ENCODE data around the gene LRBA.

Gene LRBA

DNA sequence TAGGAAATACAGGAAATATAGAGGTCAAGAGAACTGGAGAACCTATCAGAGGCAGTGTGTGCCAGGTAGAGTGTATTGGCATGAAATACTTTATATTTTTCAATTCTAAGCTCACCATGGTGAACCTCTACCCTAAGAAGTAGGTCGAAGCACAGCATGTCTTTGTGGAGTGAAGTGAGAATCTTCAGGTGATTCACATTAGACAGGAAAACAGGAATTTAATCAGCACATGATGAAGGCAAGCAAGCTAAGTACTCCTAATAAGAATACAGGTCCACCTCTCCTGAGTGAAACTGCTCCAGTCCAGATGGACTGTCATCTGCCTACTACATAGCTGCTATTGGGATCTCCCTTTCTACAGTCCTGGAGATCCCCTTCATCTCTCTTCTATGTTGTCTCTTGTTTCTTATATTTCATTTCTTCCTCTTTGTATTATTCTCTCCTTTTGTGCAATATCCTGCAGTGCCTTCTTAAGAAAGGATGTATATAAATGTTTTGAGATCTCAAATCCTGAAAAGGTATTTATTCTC lies 159.0 kb downstream of the LRBA start:
- no peak for FAIRE-seq
- TF ChIP-seq, protein P1, sequence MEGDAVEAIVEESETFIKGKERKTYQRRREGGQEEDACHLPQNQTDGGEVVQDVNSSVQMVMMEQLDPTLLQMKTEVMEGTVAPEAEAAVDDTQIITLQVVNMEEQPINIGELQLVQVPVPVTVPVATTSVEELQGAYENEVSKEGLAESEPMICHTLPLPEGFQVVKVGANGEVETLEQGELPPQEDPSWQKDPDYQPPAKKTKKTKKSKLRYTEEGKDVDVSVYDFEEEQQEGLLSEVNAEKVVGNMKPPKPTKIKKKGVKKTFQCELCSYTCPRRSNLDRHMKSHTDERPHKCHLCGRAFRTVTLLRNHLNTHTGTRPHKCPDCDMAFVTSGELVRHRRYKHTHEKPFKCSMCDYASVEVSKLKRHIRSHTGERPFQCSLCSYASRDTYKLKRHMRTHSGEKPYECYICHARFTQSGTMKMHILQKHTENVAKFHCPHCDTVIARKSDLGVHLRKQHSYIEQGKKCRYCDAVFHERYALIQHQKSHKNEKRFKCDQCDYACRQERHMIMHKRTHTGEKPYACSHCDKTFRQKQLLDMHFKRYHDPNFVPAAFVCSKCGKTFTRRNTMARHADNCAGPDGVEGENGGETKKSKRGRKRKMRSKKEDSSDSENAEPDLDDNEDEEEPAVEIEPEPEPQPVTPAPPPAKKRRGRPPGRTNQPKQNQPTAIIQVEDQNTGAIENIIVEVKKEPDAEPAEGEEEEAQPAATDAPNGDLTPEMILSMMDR (IDR thresholded peaks at IDR 0.05; ENCODE audit: insufficient read depth, missing control alignments): no peak
- DNase-seq (ENCODE audit: insufficient read length, low spot score): no peak

DNA sequence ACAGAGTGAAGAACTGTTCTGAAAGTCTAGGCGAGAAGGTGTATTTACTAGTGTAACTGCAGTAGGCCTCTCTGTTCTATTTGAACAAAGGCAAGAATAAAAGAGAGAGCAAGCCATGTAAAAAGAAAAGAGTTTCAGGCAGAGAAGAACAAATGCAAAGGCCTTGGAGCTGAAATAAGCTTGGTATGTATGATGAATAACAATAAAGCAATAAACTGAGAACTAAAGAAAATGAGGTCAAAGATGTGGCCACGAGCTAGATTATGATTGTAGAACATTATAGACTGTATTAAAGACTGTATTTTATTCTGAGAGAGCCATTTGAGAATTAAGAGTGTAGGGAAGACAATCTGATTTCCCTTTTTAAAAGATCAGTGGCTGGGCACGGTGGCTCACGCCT lies 160.5 kb downstream of the LRBA start:
- DNase-seq (ENCODE audit: insufficient read length, low spot score): no peak
- FAIRE-seq: no peak
- TF ChIP-seq, protein P1 (IDR thresholded peaks at IDR 0.05; ENCODE audit: insufficient read depth, missing control alignments): no peak

DNA sequence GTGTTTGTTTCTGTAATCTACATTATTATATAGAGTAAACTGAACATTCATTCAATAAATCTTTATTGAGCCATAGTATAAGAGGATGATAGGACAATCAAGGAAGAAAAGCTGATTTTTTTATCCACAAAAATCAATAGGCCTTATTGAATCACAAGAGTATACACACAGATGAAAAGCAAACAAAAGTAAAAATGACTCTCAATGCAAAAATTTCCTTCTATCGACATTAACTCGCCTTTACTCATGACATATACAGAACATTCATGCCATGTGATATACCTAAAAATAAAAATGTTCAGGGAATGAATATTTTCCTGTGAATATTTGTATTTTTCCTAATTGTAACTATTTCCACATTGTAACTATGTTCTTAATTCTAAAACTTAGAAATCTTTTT lies 161.2 kb downstream of the LRBA start:
- no peak for FAIRE-seq
- TF ChIP-seq, protein P1 (IDR thresholded peaks at IDR 0.05; ENCODE audit: insufficient read depth, missing control alignments): no peak
- DNase-seq (ENCODE audit: insufficient read length, low spot score): no peak

DNA sequence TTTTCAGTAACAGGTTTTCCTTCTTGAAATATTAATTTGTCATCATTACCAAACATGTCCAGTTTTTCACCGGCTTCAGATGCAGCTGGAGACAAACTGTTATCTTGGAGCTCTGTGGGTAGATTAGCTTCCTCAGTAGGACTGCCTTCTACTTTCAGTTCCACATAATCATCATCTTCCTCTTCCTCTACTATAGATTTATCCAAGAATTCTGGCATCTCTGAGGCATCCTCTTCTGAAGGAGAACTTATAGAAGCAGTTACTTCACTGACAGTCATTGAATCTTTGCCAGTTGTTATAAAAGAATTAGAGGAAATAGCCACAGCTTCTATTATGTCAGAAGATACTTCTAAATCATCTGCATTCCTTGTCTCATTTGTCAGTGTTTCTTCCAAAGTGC lies 162.9 kb downstream of the LRBA start:
- FAIRE-seq (no peak), DNase-seq (ENCODE audit: insufficient read length, low spot score) (no peak)
- TF ChIP-seq, protein P1 (IDR thresholded peaks at IDR 0.05; ENCODE audit: insufficient read depth, missing control alignments): no peak

DNA sequence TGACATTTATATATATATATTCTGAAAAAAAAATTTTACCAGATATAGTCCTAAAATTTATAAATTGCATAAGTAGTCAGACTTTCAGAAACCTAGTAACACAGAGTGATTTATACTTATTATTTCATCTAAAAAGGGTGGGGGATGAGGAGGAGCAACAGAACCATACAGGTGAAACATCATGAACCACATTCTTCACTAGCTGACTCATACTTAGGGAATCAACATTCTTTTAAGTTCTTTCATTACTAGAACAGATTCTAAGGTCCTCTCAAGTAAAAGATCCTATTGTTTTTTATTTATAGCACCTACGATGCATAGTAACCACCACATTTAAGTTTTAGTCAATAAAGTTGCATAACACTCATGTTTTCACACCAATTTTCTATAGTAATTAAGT lies 166.1 kb downstream of the LRBA start:
- DNase-seq (ENCODE audit: insufficient read length, low spot score) (no peak), FAIRE-seq (no peak)
- TF ChIP-seq, protein P1 (IDR thresholded peaks at IDR 0.05; ENCODE audit: insufficient read depth, missing control alignments): no peak

DNA sequence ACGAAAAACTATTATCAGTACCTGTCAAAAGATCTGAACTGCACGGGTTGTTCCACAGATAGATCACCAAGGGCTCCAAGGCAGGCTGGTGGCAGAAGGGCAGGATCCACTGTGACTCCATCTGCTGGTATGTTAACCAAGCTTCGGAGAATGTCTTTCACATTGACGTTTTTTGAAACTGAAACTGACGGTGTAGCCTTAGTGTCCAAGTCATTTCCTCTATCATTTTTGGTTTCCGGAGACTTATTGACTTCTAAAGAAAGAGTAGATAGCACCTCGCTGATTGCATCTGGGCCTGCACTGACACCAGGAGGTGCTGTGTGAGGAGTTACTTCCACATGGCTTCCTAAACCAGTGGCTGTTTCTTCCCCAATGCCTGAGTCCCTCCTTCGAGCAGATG lies 186.9 kb downstream of the LRBA start:
- TF ChIP-seq, protein P1 (IDR thresholded peaks at IDR 0.05; ENCODE audit: insufficient read depth, missing control alignments): no peak
- DNase-seq (ENCODE audit: insufficient read length, low spot score) (no peak), FAIRE-seq (no peak)

DNA sequence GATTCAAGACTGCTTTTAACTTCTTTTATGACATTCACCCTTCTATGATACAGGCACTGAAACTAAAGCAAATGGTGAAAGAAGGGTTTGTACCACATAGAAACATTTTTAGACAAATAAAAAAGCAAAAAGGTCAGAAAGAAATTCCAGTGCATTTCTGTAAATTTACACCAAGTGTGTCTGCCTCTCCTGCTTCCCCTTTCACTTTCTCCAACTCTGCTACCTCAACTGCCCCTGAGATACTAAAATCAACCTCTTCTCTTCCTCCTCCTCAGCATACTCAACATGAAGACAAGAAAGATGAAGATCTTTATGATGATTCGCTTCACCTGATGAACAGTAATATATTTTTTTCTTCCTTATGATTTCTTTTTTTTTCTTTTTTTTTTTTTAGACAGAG lies 187.9 kb downstream of the LRBA start:
- TF ChIP-seq, protein P1 (IDR thresholded peaks at IDR 0.05; ENCODE audit: insufficient read depth, missing control alignments): no peak
- FAIRE-seq (no peak), DNase-seq (ENCODE audit: insufficient read length, low spot score) (no peak)
